HCEC 1CT (cell line): ENCODE measurements around the gene ZNF571.

Source experiments
- DNase-seq: peaks from one replicate; pipeline ENCODE4 v3.0.0-alpha.2; 2017

ZNF571 gene

DNA sequence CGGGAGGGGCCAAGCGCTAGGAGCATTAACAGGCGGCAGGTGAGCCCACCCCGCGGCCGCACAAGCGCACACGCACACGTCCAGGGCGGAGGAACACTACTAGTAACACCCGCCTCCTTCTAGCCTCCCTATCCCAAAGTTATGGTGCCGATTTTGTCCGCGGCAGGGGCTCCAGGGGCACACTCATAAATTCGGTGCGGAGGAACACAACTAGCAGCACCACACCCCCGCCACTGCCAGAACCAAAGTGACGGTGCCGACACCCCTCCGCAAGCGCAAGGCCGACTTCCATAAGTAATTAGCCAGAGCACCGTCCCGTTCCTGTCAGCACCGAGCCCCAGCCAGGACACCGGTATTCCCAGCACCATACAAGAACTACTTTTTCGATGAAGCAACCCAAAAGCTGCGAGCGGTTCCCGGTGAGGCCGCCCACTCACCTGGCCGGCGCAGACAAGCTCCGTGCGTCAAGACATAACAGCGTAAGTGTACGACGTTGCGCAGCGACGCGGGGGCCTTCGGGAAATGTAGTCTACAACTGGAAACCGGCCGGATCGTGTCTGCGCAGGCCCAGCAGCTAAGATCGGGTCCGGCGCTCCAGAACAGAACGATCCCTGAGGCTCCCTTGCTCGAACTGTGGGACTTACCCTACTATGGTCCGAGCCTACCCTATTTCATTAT is at the start of gene ZNF571, which contains the start of gene ZNF540:
ZNF571 (minus strand) TSS at position 489 of the 678 bp plus-strand sequence. CDS start 8,116 bp downstream, outside the sequence.
ZNF540 (plus strand) TSS at position 573 of the 678 bp plus-strand sequence. CDS start 3,572 bp downstream, outside the sequence.
- DNase-seq, result peak; percentile 92

DNA sequence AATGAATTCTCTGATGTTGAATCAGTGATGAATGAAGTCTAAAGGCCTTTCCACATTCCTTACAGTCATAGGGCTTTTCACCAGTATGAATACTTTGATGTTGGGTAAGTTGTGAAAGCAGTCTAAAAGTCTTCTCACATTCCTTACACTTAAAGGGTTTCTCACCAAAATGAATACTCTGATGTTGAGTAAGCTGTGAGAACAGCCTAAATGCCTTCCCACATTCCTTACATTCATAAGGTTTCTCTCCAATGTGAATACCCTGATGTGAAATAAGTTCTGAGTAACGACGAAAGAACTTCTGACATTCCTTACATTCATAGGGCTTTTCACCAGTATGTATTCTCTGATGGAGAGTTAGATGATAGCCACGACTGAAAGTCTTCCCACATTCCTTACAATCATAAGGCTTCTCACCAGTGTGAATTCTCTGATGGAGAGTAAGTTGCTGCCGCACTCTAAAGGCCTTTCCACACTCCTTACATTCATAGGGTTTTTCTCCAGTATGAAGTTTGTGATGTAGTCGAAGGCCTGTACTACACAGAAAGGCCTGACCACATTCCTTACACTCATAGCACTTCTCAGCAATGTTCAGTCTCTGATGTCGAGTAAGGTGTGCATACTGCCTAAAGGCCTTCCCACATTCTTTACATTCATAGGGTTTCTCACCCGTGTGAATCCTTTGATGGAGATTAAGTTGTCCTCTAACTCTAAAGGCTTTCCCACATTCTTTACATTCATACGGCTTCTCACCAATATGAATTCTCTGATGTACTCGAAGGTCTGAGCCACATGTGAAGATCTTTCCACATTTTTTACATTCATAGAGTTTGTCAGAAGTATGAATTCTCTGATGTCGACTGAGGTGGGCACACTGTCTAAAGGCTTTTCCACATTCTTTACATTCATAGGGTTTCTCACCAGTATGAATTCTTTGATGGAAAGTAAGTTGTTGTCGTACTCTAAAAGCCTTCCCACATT is 40.8 kb upstream of the ZNF571 start:
- no peak for DNase-seq

DNA sequence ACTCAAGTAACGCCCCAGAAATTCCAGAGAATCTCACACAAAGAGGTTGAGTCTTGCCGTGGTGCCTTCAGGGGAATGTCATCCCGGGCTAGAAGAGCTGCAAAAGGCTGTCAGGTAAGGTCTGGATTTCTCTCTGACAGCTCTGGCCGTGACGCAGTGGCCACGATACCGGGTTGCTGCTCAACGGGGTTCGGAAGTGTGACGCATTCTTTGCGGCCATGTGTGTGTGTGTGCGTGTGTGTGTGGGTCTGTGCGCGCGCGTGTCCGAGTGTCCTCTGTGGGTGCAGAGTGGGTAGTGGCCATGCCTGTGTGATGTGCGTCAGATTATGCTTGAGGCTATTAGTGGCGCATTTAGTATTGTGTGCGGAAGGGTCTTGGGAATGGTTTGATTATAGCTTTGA is 390 bp upstream of the ZNF571 start:
- peak; percentile 38 for DNase-seq

DNA sequence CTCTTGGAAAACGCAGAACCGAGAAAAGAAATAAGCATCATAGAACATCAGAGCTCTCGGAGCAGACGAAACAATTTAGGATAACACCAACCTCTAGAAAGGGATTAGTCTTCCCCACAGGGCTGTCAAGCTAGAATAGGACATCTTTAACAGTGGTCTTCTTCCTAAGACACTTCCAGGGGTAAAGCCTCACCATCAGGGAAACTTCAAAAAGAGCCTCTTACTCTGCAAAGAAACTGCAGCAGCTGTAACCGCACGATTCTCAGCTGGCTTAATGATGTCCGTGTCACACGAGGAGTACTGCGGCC is 642 bp downstream of the ZNF571 start:
- DNase-seq, result no peak

- DNase-seq, result no peak
These were observed 11.3 kb downstream of the ZNF571 start for GRCh38 chr19:37583340-37583739.

DNA sequence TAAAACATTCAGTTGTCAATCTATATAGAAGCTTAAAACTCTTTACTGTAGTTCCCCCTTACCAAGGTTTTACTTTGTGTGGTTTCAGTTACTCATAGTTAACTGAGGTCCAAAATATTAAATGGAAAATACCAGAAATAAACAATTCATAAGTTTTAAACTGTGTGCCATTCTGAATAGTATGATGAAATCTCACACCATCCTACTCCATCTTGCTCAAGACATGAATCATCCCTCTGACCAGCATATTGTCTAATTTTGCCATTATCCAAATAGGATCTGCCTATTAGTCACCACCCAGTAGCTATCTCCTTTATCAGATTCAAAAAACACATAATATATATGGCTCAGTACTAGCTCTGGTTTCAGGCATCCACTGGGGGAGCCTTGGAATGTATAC is 22.4 kb downstream of the ZNF571 start:
- peak; percentile 21 for DNase-seq

DNA sequence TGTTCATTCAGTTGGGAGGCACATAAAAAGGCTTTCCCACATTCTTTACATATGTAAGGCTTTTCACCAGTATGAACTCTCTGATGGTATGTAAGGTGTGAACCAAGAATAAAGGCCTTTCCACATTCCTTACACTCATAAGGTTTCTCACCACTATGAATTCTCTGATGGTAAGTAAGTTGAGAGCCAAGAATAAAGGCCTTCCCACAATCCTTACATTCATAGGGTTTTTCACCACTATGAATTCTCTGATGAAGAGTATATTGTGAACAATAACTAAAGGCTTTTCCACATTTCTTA is 29.3 kb downstream of the ZNF571 start:
- DNase-seq, result no peak

GRCh38 chr19:37564624-37565369 is 29.8 kb downstream of the ZNF571 start:
- DNase-seq, result no peak

GRCh38 chr19:37563518-37563917 is 31.1 kb downstream of the ZNF571 start:
- no peak for DNase-seq

- no peak for DNase-seq
These were observed 43.2 kb downstream of the ZNF571 start for GRCh38 chr19:37551129-37551993.

DNA sequence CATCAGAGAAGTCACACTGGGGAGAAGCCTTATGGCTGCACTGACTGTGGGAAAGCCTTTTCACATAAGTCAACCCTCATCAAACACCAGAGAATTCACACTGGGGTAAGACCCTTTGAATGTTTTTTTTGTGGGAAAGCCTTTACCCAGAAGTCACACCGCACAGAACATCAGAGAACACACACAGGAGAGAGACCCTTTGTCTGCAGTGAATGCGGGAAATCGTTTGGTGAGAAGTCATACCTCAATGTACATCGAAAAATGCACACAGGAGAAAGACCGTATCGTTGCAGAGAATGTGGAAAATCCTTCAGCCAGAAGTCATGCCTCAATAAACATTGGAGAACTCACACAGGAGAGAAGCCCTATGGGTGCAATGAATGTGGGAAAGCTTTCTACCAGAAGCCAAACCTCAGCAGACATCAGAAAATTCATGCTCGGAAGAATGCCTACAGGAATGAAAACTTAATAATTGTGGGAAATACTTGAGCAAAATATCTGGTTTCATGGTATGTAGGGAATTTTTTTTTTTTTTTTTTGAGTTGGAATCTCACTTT is 57.1 kb downstream of the ZNF571 start:
- no peak for DNase-seq

DNA sequence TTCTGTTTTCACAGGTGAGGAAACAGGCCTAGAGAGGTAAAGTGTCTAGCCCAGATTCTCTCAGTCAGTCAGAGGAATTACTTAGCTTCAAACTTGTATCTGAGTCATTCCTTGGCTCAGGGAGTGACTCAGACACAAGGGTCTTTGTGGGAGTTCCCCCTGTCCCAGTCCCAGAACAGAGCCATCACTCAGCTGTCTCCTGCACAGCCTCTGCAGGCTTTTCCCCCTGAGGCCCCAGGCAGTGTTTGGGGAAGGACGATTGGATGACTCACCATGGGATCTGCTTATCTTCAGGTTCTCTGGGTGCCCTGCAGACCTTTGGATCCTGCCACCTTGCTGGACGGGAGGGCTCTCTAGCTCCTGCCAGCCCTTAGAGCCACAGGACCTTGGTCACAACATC is 74.7 kb downstream of the ZNF571 start:
- DNase-seq, result no peak
